ENCODE data around the gene FOXK1.

Gene FOXK1

GRCh38 chr7:4724648-4725013 lies 42.5 kb downstream of the FOXK1 start:
- no peak for DNase-seq

- peak; percentile 50 for DNase-seq
These were observed 43.1 kb downstream of the FOXK1 start for GRCh38 chr7:4725014-4725849.

- no peak for DNase-seq
These were observed 43.9 kb downstream of the FOXK1 start for GRCh38 chr7:4725850-4726450.

GRCh38 chr7:4726566-4726965 lies 44.5 kb downstream of the FOXK1 start:
- DNase-seq = no peak

- no peak for DNase-seq
These were observed 46.0 kb downstream of the FOXK1 start for GRCh38 chr7:4727914-4728705.

- no peak for DNase-seq
These were observed 47.2 kb downstream of the FOXK1 start for GRCh38 chr7:4729266-4729665.

- DNase-seq = no peak
These were observed 48.2 kb downstream of the FOXK1 start for GRCh38 chr7:4730276-4730675.

- no peak for DNase-seq
These were observed 48.9 kb downstream of the FOXK1 start for GRCh38 chr7:4730971-4731370.

GRCh38 chr7:4731803-4732202 lies 49.7 kb downstream of the FOXK1 start:
- no peak for DNase-seq

- no peak for DNase-seq
These were observed 51.9 kb downstream of the FOXK1 start for GRCh38 chr7:4733936-4734528.

- no peak for DNase-seq
These were observed 52.7 kb downstream of the FOXK1 start for GRCh38 chr7:4734587-4735345.

GRCh38 chr7:4737300-4737699 lies 55.2 kb downstream of the FOXK1 start:
- no peak for DNase-seq

GRCh38 chr7:4738711-4739527 lies 56.8 kb downstream of the FOXK1 start:
- no peak for DNase-seq

GRCh38 chr7:4739528-4739992 lies 57.5 kb downstream of the FOXK1 start:
- peak; percentile 42 for DNase-seq

GRCh38 chr7:4740796-4741195 lies 58.7 kb downstream of the FOXK1 start:
- no peak for DNase-seq

- DNase-seq = no peak
These were observed 60.0 kb downstream of the FOXK1 start for GRCh38 chr7:4742051-4742573.

- DNase-seq = no peak
These were observed 60.8 kb downstream of the FOXK1 start for GRCh38 chr7:4742852-4743251.

GRCh38 chr7:4744391-4745264 lies 62.5 kb downstream of the FOXK1 start:
- DNase-seq = peak; percentile 74

- DNase-seq = no peak
These were observed 63.3 kb downstream of the FOXK1 start for GRCh38 chr7:4745265-4745919.

All from CD4-positive, alpha-beta T cell treated with Interleukin-10 for 1 hour (primary cell).